Measurements from ENCODE around the gene TMEM175.

The TMEM175 gene

GRCh38 chr4:906339-907102 lies 25.7 kb upstream of the TMEM175 start:
- peaks cover 22% of the 10 kb centered on the region for H3K36me3 Mint-ChIP-seq (ENCODE audit: low read depth)
- no peaks in the 10 kb centered on the region for H3K27me3 Mint-ChIP-seq (ENCODE audit: low read depth)
- H3K27ac Mint-ChIP-seq, result no peak overlapping the region
- H3K9me3 Mint-ChIP-seq, result no peaks in the 10 kb centered on the region
- H3K4me3 Mint-ChIP-seq, result no peak overlapping the region
- peaks cover 6% of the 10 kb centered on the region for H3K4me1 Mint-ChIP-seq
- no peak for TF ChIP-seq CTCF (IDR thresholded peaks at IDR 0.05; ENCODE audit: unreplicated experiment in 3 of 3)

- no peak overlapping the region for H3K4me3 Mint-ChIP-seq
- TF ChIP-seq CTCF (IDR thresholded peaks at IDR 0.05; ENCODE audit: unreplicated experiment in 3 of 3), result no peak
Observed at GRCh38 chr4:907103-907400, 25.2 kb upstream of the TMEM175 start.

GRCh38 chr4:907691-908425 lies 24.4 kb upstream of the TMEM175 start:
- Mint-ChIP-seq H3K4me1 (peaks cover 6% of the 10 kb centered on the region), H3K4me3 (no peak overlapping the region), H3K36me3 (ENCODE audit: low read depth) (peaks cover 24% of the 10 kb centered on the region), H3K27ac (peak overlapping the region; percentile 69 to 84 (median 78)), H3K27me3 (ENCODE audit: low read depth) (no peaks in the 10 kb centered on the region), H3K9me3 (no peaks in the 10 kb centered on the region)
- no peak for TF ChIP-seq CTCF (IDR thresholded peaks at IDR 0.05; ENCODE audit: unreplicated experiment in 3 of 3)

More at GRCh38 chr4:907103-907400, 25.2 kb upstream of the TMEM175 start:
- H3K27ac Mint-ChIP-seq, result no peak overlapping the region
- H3K4me1 Mint-ChIP-seq, result peaks cover 6% of the 10 kb centered on the region
- no peaks in the 10 kb centered on the region for H3K9me3 Mint-ChIP-seq
- peaks cover 26% of the 10 kb centered on the region for H3K36me3 Mint-ChIP-seq (ENCODE audit: low read depth)
- H3K27me3 Mint-ChIP-seq (ENCODE audit: low read depth), result no peaks in the 10 kb centered on the region

GRCh38 chr4:909131-909571 lies 23.1 kb upstream of the TMEM175 start:
- no peak for TF ChIP-seq CTCF (IDR thresholded peaks at IDR 0.05; ENCODE audit: unreplicated experiment in 3 of 3)
- Mint-ChIP-seq H3K9me3 (no peaks in the 10 kb centered on the region), H3K27ac (no peak overlapping the region)

GRCh38 chr4:909821-910220 lies 22.4 kb upstream of the TMEM175 start:
- TF ChIP-seq CTCF (IDR thresholded peaks at IDR 0.05; ENCODE audit: unreplicated experiment in 3 of 3), result no peak
- Mint-ChIP-seq H3K27ac (no peak overlapping the region), H3K36me3 (ENCODE audit: low read depth) (peaks cover 22% of the 10 kb centered on the region), H3K4me1 (peaks cover 13% of the 10 kb centered on the region), H3K9me3 (no peaks in the 10 kb centered on the region), H3K4me3 (no peak overlapping the region), H3K27me3 (ENCODE audit: low read depth) (no peaks in the 10 kb centered on the region)

More at GRCh38 chr4:909131-909571, 23.1 kb upstream of the TMEM175 start:
- peaks cover 22% of the 10 kb centered on the region for H3K36me3 Mint-ChIP-seq (ENCODE audit: low read depth)
- H3K4me3 Mint-ChIP-seq, result no peak overlapping the region
- H3K4me1 Mint-ChIP-seq, result peaks cover 10% of the 10 kb centered on the region
- H3K27me3 Mint-ChIP-seq (ENCODE audit: low read depth), result no peaks in the 10 kb centered on the region
